Renal cortical epithelial cell (primary cell): Measurements from ENCODE around the gene RBM44. TPM values are rescaled to one million over a fixed set of nuclear protein-coding genes. Genes with fewer than 3 reads are reported as not detected.

ENCODE experiments used
- DNase-seq: peaks from one replicate; pipeline ENCODE4 v3.0.0-alpha.2; 2011; ENCODE audit warnings: low read depth
- total RNA-seq: library from RNA; depleted of rRNA; stranded (reverse); fragments of >200 nt; gene quantifications from 2 replicates; pipeline ENCODE4 v1.2.3, GENCODE V29; 2014

The RBM44 gene
- total RNA-seq, 1 donor from 2014 or later, result 0.30 TPM

DNA sequence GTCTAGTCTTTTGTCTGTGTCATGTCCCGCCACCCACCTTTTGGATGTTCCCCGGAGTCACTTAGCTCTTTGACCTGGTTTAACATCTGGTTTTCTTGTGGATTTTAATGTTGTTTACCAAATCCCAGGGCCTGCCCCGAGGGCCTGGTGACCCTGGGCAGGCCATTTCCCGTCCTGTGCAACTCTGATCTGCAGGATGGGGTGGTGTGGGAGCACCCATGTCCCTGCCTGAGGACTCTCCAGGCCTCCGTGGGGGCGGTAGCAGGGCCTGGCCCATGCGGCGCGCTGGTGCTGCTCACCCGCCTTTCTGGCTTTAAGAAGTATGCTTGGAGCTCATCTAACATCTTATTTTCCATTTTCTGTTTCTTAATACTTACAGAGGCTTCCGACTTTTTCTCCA is 71.5 kb downstream of the RBM44 start:
- no peak for DNase-seq

DNA sequence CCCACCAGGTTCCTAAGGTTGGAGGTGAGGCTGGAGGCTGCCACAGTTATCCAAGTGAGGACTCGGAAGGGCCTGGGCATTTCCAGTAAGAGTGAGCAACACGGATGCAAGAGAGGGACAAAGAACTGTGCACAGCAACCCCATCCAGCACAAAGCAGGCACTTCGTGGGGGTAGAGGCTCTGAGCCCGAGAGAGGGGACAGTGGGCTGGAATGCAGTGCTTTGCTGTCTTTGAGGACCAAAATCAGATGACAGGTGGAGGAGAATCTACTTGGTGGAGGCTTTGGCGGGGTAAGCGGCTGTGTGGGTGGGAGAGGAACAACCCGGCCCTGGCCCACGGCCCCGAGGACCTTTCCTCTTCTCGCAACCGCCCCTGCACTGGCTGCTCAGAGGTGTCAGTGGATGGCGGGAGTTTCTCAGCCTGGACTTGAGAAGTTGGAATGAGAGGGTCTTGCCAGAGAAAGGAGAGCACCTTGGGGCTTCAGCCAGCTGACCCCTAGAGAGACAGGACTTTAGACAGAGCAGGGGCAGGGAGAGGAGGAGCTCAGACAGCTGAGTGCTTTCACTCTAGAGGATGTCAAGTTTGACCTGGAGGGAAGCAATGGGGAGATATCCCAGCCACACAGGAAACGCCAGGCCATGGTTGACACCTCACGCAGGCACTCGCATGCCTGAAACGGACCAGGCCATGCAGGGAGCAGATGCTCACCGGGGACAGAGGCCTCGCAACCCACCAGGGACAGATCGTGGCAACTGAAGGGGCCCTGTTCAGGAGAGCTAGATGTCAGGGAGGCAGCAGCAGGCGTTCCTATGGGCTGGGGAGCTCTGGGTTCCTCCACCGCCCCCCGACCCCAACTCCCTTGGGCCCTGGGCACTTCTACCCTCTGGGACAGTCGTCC is 72.4 kb downstream of the RBM44 start:
- DNase-seq, result no peak

DNA sequence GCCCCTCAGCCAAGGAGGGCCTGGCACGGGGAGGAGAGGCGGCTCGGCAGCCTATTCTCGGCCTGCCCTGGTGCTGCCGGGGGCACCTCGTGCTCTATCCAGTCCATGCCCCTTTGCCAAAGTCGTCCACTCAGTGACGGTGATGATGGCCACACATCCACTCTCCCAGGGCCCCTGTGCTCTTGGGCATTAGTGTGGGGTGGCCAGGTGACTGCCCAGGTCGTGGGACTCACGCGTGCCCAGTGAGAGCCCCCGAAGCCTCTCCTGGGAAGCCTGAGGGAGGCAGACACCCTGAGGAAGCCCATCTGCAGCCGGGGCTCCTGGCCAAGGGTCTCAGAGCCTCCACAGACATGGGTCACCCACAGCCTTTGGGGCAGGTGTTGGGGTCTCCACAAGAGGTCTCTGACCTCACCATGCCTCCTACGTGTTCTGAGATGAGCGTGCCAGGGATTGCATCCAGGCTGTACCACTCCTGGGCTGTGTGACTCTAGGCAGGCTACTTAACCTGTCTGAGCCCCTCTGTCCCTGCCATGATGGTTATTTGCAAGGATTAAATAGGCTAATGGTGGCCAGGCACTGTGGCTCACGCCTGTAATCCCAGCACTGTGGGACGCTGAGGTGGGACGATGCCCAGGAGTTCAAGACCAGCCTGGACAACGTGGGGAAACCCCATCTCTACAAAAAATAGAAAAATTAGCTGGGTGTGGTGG is 73.8 kb downstream of the RBM44 start:
- no peak for DNase-seq

DNA sequence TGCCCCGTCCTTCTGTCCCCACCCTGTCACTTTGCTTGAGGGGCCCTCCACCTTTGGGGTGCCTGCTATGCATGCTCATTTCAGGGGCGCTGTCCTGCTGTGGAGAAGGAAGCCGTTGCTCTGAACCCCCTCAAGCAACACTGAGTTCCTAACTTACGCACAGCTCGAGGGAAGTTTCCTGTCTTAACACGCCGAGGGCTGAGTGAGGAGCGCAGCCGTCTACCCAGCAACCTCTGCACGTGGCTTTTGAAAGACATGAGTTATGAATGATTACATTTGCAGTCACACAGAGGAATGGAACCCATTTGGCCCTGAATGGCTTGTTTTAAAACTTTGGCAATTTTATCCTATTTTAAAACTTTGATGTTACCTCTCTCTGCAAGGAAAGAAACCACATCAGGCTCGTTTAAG is 74.8 kb downstream of the RBM44 start:
- no peak for DNase-seq

DNA sequence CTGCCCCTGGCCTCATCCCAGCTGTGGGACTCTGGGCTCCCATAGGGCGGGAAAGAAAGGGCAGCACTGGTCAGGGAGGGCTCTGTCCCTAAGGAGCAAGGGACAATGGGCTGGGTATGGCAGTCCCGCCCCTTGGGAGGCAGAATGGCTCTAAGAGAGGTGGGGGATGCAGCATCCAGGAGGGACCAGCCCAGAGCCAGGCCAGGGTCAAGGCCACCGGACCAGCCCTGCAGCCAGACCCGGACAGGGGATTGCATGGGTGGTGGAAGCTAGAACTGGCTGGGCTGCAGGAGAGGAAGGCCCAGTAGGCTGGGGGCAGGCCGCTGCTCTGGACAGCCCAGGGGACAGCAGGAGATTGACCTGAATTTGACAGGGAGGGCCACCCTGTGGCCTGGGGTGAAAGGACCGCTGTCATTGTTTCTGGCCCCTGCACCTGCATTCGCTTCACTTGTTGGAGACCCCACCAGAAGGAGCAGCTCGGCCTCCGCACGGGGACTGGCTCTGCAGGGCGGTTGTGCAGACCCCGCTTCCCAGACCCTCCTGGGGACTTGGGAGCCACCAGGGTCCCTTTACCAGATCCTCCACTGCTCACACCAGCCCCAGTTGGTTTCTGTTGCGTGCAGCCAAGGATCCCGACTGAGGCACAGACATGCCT is 75.4 kb downstream of the RBM44 start:
- no peak for DNase-seq

DNA sequence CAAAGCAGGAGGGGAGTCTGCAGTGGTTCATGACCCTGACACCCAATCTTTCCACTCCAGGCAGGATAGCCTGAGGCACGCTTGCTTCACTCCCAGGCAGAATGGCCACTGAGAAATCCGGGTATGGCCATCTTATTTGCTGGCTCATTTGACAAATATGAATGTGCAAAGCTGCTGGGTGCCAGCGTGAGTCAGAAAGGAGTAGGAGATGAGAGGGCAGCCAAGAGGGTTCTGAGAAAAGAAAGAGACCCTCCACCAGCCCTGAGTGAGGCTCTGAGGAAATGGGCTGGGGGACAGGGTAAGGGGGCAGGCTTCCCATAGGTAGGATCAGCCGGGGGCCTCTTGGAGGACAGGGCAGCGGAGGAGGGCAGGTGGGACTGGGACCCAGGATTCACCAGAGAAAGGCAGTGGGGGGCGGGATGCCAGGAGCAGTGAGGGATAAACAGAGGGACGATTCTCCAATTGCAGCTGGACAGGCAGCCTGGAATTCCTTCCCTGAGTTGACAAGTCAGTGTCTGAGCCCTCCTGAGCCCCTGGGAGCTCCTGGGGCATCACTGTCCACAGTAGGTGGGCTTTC is 76.1 kb downstream of the RBM44 start:
- DNase-seq, result peak; percentile 56

DNA sequence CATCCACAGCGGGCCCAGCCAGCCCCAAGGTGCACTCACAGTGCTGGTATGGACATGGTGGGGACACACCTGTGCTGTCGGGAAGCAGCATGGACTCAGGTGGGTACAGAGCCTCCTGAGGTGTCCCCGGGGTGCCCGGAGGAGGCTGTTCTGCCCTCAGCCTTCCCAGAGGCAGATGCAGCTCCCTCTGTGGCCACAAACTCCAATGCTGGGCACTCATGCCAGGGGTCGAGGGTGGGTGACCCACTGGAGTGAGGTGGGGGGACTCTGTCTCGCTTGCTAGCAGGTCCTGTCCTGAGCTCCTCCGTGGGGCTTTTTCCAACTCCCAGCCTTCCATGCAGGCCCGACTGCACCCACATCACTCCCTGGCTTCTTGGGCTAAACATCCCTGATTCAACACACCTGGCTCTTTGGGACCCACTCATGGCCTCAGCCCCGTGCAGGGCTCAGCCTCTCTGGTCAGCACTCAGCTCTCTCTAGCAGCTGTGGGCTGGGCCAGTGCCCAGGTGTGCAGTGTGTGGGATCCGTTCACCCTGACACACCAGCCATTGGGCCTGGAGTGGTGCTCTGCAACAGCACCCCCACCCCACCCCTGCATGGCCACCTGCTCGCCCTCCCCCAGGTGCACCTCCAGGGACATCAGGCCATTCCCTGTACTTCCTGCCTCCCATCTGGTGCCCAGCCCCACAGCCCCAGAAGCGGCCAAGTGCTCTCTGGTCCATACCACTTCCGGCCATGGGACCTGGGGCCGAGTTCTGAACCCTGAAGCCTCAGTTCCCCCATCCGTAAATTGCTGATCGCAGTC is 76.9 kb downstream of the RBM44 start:
- DNase-seq, result no peak

DNA sequence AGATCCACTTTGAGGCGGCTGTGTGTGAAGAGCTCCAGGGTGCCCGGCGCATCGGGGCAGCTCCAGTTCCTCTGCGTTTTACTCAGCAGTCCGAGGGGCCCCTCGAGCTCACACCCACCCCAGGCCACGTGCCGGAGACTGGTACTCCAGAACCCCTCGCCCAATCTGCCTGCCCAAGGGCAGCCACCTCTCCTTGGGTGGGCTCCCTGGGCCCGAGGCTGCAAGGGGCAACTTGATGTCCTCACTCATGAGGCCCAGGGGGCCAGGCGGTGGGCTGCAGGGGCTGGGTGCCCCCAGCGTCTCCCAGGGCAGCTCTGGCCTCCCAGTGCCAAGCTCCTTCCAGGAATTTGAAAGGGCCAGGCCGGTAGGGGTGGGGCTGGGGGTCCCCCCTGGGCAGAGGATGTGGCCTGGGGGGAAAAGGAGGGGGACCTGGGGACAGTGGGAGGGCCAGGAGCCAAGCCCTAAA is 77.5 kb downstream of the RBM44 start:
- no peak for DNase-seq

DNA sequence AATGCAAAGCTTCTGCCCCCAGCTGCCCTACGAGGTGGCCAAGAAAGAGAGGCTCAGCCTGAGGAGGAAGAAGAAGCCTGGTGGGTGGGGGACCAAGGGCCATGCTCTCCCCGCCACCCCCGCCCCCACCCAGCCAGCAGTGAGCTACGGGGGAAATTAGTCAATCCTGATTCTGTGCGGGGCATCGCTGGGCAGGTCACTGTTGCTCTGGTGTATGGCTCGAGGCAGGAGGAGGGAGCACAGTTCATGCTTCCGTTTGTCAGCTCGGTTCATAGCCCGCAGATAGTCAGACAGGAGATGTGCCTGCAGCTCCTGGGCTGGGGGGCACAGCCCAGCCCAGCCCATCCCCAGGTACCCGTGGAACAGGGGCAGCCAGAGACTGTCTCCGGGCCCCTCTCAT is 78.0 kb downstream of the RBM44 start:
- DNase-seq, result no peak

DNA sequence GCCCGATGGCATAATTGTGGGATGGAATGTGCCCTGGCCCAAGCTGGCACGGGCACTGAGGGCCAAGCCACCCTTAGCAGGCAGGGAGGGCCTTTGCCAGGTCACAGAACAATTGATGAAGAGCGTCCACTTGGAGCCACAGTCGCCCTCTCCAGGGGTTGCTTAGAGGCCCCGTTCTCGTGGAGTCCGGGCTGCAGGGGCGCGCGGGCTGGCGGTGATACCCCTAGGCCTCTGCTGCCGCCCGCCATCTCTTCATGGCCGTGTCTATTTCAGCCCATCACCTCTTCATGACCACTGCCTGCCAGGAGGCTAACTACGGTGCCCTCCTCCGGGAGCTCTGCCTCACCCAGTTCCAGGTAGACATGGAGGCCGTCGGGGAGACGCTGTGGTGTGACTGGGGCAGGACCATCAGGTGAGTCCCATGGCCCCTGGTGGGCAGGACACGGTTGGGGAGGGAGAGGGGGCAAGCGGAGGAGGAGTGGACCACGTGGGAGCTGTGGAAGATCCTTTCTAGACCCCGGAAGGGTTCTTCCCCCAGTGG is 78.4 kb downstream of the RBM44 start:
- DNase-seq, result no peak

DNA sequence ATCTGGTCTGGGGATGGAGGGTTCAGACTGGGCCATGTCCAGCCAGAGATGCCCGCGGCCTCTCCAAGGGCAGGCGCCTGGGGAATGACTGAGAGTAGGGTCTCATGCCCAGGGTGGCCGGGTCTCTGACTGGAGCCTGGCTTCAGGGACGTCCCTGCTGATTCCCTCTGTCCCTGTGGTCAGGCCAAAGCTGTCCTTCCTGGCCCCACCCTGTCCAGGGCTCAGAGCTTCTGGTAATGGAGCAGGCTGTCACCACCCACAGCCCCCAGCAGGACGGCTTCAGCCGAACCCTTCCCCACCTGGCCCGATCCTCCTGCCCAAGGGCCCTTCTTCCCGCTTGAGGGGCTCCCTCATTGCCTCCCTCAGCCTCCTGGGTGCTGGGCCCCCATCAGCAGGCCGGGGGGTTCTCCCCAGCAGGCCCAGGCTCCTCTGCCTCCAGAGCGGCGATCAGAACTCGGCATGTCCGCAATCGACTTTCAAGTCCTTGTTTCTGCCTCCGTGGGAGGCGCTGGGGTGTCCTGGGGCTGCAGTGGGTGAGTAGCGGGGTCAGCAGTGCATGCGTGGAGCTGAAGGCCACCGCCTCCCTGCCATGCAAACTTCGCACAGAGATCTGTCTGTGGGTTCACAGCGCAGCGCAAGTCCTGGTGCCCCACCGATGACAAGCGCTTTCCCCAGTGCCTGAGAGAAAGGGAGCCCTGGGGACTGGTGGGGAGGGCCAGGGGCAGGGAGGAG is 79.2 kb downstream of the RBM44 start:
- DNase-seq, result no peak

DNA sequence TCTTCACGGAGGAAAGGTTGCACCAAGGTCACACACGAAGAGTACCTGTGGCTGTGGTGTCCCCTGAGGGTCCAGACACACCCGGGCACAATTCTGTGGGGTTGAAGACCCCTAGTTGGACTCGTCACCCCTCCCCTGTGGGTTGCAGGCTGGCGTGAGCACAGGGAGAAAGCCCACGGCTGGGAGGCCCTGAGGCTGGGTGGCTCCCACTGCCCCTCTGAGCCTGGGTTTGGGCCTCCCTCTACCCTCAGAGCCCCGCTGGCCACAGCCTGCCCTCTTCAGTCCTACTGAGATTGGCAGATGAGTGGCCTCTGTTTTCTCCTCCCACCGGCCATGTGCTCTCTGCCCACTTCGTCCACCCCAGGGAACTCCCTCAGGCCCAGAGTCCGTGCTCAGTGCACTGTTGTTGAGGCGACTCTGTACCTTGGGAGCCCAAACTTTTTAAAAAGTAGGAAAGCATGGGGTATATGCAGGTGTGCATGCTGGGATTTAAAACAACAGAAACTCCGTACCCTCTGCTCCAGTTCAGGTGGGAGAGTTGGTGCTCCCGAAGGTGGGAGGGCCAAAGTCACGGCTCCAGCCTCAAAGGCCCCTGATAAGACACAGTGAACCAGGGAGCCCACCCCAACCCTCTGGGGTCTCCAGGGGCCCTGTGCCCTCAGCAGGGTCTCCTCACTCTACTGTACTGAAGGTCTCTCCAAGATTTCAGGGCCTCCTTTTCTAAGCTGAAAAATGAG is 79.9 kb downstream of the RBM44 start:
- DNase-seq, result no peak

DNA sequence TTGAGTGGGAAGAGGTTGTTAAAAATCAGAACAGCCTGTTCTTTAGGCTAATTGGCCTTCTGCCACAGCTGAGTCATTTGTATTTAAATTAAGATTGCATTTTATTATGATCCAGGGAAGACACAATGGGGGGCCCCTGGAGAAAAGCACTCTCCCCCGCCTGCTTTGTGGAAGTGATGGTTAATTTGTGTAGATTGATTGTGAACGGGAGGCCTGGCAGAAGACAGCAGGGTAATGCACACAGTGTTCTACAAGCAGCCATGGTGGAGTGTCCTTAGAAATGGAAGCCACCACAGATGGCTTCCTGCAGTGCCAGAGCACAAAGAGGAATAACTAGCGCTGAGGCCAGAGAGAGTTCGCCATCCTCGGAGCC is 80.5 kb downstream of the RBM44 start:
- DNase-seq, result peak; percentile 47

DNA sequence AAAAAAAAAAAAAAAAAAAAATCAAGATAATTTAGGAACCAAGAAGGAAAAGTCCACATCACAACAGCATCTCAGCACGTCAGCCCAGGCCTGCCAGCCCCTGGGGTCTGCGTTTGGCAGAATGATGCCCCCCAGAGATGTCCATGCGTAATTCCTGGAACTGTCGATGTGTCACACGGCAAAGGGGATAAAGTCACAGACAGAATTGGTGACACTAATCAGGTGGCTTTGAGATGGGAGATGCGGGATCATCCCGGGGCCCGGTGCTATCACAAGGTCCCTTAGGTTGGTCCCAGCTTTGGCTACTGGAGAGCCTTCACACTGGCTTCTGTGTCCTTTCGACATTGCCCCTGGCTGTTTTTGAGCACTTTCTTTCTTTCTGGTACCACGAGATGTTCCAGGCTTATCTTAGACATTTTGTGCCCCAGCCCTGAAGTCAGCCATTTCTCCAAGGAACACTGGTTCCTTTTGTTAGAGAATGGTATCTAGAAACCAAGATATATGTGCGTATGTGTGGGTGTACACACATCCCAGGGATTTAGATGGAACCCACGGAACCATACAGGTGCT is 81.5 kb downstream of the RBM44 start:
- no peak for DNase-seq

DNA sequence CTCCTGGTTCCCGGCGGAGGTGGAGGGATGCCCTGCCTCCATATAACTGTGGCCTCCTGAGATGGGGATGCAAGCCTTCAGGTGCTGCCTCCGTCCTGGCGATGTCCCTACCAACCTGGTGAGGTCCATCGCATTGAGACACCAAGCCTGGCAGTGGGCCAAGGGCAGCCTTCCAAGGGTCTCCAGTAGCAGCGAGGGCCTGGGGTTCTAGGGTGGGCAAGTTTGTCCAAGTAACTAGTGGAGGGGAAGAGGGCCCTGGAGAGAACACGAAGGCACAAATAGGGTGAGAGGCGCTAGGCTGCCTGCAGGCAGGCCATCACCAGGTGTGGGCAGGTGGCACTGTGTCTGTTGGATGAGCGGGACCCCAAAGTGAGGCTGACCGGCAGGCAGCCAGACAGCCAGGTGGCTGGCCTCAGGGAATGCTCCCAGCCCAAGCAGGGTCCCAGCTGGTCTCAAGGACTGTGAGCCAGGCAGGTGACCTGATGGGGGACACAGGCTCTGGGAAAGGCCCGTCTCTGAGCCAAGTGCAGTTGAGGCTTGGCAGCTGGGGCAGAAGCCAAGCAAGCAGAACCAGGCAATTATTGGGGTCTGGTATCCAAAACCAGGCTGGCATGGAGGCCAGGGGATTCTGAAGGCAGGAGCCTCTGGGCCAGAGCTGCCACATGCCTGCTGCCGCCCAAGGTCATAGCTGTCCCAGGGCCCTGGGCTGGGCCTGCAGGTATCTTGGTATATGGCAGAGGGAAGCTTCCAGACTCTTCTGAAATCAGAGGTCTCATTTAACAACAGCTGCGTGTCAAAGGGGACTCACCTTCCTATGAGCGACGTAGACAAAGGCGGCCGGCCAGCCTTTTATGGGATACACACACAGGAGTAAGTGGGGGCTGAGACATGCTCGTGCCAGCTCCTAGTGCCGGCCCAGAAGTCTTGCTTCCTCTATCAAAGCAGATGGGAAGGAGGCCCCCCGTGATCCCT is 84.2 kb downstream of the RBM44 start:
- no peak for DNase-seq

DNA sequence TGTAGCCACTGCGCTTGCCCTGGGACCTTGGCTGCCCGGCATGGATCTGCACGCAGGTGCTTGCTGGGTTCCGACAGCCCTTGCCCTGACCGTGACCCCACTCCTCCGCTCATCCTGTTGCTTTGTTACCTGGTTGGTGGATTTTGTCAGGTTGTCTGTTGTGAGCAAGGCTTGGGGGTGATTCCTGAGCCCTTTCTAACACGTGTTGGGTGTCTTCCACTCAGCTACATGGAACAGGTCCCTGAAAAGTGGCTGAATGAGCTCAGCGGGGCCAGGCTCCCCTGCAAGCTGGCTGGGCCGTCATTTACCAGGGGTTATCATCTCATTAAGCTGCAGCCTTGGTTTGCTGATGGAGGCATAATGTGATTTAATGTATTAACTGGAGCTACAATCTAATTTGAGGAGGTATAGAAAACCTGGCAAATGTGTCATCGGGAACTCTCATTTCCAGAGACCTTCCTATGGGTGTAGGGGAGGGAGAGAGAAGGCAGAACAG is 85.4 kb downstream of the RBM44 start:
- no peak for DNase-seq

DNA sequence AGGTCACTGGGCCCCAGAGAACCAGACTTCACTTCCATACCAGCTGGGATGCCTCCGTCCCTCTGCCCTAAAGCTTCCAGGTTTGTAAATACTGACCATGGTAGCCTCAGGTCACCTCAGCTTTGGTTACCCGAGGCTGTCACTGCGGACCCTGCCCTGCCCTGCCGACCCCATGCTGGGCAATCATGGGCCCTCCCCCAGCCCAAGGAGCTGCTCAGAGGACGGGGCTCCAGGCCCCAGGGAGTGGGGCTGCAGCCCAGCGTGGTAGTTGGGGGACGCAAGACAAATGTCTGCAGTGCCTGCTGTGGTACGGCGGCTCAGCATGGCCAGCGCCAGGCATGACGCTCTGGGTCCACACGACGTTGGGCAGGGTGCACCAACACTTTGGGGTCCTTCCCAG is 86.1 kb downstream of the RBM44 start:
- no peak for DNase-seq
